ENCODE measurements around the gene SMIM23.

- TF ChIP-seq MAX (CRISPR knock-in tag; IDR thresholded peaks at IDR 0.05) (no peak), ATF2 (CRISPR knock-in tag; IDR thresholded peaks at IDR 0.05; ENCODE audit: borderline replicate concordance, low read depth) (no peak), CTCF (IDR thresholded peaks at IDR 0.05) (no peak), RORB (CRISPR knock-in tag; IDR thresholded peaks at IDR 0.05) (no peak), MXD4 (CRISPR knock-in tag; IDR thresholded peaks at IDR 0.05; ENCODE audit: borderline replicate concordance) (no peak), CREB1 (CRISPR knock-in tag; IDR thresholded peaks at IDR 0.05) (no peak), MLX (CRISPR knock-in tag; IDR thresholded peaks at IDR 0.05) (no peak), SP1 (CRISPR knock-in tag; conservative IDR thresholded peaks at IDR 0.05) (no peak)
Measured at GRCh38 chr5:171838066-171838465, 52.4 kb downstream of the SMIM23 start.
